ENCODE results near the gene INTU.

INTU gene

GRCh38 chr4:127734976-127735375 lies 102.2 kb downstream of the INTU start:
- H3K27me3 ChIP-seq (ENCODE audit: insufficient read depth, poor library complexity, severe bottlenecking): peaks cover 4% of the 10 kb centered on the region
- TF ChIP-seq REST (IDR thresholded peaks at IDR 0.05; ENCODE audit: insufficient replicate concordance, low read depth) (no peak), POLR2AphosphoS5 (IDR thresholded peaks at IDR 0.05; ENCODE audit: low read depth) (no peak), SPI1 (IDR thresholded peaks at IDR 0.05; ENCODE audit: borderline replicate concordance, low read depth) (no peak), GABPA (IDR thresholded peaks at IDR 0.05; ENCODE audit: low read depth) (no peak), CTCF (IDR thresholded peaks at IDR 0.05; ENCODE audit: insufficient read depth, low read length) (no peak)

DNA sequence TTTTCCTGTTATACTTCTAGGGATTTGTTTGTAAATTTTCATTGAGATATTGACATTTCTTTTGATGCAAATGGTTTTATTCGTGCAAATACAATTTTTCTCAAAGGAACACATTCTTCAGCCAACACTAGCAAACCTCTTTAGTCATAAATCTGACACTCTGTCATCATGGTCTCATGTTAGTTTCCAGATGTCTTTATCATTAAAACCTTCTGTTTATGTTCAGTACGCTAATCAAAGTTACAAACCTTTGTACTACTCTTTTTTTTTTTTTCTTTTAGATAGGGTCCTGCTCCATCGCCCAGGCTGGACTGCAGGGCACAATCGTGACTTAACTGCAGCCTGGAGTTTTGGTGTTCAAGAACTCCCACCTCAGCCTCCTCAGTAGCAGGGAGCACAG lies 104.5 kb downstream of the INTU start:
- H3K27me3 ChIP-seq (ENCODE audit: insufficient read depth, poor library complexity, severe bottlenecking): peaks cover 4% of the 10 kb centered on the region
- TF ChIP-seq POLR2AphosphoS5 (IDR thresholded peaks at IDR 0.05; ENCODE audit: low read depth) (no peak), SPI1 (IDR thresholded peaks at IDR 0.05; ENCODE audit: borderline replicate concordance, low read depth) (no peak), CTCF (IDR thresholded peaks at IDR 0.05; ENCODE audit: insufficient read depth, low read length) (no peak), REST (IDR thresholded peaks at IDR 0.05; ENCODE audit: insufficient replicate concordance, low read depth) (no peak), GABPA (IDR thresholded peaks at IDR 0.05; ENCODE audit: low read depth) (no peak)
- no peak overlapping the region for H3K27ac ChIP-seq (replicated peaks)
- DNase-seq (ENCODE audit: low read depth in 1 of 2, low spot score in 1 of 2): no peak
- H3K4me3 ChIP-seq (replicated peaks; ENCODE audit: insufficient read depth, low read length): no peak overlapping the region

More at GRCh38 chr4:127734976-127735375, 102.2 kb downstream of the INTU start:
- DNase-seq (ENCODE audit: low read depth in 1 of 2, low spot score in 1 of 2): no peak
- H3K27ac ChIP-seq (replicated peaks): no peak overlapping the region
- H3K4me3 ChIP-seq (replicated peaks; ENCODE audit: insufficient read depth, low read length): no peak overlapping the region

DNA sequence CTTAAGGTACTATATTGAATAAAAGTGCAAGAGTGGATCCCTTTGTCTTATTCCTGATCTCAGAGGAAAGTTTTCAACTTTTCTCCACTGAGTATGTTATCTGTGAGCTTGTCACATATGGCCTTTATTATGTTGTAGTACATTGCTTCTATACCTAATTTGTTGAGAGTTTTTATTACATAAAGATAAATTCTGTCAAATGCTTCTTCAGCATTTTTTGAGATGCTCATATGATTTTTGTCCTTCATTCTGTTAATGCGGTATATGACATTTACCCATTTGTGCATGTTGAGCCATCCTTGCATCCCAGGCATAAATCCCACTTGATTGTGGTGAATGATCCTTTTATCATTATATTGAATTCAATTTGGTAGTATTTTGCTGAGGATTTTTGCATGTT lies 108.5 kb downstream of the INTU start:
- TF ChIP-seq CTCF (IDR thresholded peaks at IDR 0.05; ENCODE audit: insufficient read depth, low read length) (no peak), POLR2AphosphoS5 (IDR thresholded peaks at IDR 0.05; ENCODE audit: low read depth) (no peak), REST (IDR thresholded peaks at IDR 0.05; ENCODE audit: insufficient replicate concordance, low read depth) (no peak), SPI1 (IDR thresholded peaks at IDR 0.05; ENCODE audit: borderline replicate concordance, low read depth) (no peak), GABPA (IDR thresholded peaks at IDR 0.05; ENCODE audit: low read depth) (no peak)
- H3K27ac ChIP-seq (replicated peaks): no peak overlapping the region
- DNase-seq (ENCODE audit: low read depth in 1 of 2, low spot score in 1 of 2): no peak
- peaks cover 2% of the 10 kb centered on the region for H3K27me3 ChIP-seq (ENCODE audit: insufficient read depth, poor library complexity, severe bottlenecking)
- no peak overlapping the region for H3K4me3 ChIP-seq (replicated peaks; ENCODE audit: insufficient read depth, low read length)
